SK-N-DZ (cell line): ENCODE data around the gene HLA-DPA1. TPM values are rescaled to one million over a fixed set of nuclear protein-coding genes. Genes with fewer than 3 reads are reported as not detected.
"Not testable (repeated sequence)": the region's sequence is repeated elsewhere in the genome, so short reads cannot be mapped to it uniquely, and the experiment has no call there.

ENCODE experiments used
- DNase-seq: peaks from one replicate; pipeline ENCODE4 v3.0.0-alpha.2; 2015; ENCODE audit warnings: low spot score
- polyA plus RNA-seq, 2 experiments: library from polyadenylated mRNA; depleted of rRNA; stranded (reverse); fragments of >200 nt; gene quantifications; 2 replicates each; pipeline ENCODE4 v1.2.3, GENCODE V29; 2014

Gene HLA-DPA1
- polyA plus RNA-seq (2014; cell fraction: cytosol; rRNA removed), result not detected in 2 replicates
- 0.06 TPM in 1 of 2 replicates, not detected in the other for polyA plus RNA-seq (2014; cell fraction: nucleus; rRNA removed)

DNA sequence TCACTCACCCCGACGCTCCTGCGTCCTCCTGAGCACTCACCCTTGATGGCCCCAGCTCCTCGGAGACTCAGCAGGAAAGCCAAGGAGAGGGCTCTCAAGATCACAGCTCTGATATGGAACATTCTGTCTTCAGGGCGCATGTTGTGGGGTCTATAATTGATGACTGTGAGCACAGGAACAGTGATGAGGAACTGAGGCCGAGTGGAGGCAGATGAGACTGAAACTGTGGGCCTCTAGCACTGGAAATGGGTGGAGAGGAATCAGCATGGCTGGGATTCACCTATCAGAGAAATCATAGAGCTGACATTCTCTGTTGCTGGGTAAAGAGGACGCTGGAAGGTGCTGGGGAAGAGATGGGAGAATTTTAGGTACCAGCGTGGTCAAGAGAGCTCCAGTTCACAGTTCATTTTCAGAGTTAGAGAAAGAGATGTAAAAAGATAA is at the start of gene HLA-DPA1:
TSS of gene HLA-DPA1 (minus strand) at position 219 of the 441 bp plus-strand sequence.
- DNase-seq, result no peak

DNA sequence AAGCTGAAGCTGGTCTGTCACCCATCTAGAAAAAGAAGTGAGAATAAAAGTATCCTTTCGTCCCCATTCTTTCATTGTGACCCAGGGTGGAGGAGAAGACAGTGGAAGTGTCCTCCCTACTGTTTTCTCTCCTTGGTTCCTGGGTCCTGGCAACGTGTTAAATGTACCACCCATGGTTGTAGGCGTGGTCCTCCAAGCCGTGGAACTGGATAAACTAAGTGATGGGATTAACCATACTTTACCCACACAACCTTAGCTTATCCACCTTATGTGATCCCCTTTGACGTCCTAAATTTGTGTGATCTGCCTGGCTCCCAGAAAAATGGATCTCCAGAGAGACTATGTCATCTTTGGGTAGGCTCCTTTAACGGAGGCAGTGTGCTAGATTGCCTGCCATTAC is 49.7 kb upstream of the HLA-DPA1 start:
- no peak for DNase-seq

DNA sequence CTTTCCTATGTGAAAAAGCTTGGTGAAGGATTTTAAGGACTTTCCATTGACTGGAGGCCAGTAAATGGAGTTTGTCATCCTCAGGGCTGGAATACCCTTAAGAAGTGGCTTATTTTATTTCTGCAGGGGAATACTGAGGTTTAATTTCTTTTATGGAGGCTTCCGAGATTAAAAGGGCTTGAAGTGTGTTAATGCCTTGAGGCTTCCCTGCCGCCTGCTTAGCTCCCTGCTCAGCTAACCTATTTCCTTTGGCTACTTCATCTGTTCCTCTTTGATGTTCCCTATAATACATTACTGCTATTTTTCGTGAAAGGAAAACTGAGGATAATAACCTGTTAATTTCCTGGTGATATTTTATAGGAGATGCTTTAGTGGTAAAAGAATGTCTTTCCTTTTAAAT is 46.6 kb upstream of the HLA-DPA1 start:
- DNase-seq, result no peak

DNA sequence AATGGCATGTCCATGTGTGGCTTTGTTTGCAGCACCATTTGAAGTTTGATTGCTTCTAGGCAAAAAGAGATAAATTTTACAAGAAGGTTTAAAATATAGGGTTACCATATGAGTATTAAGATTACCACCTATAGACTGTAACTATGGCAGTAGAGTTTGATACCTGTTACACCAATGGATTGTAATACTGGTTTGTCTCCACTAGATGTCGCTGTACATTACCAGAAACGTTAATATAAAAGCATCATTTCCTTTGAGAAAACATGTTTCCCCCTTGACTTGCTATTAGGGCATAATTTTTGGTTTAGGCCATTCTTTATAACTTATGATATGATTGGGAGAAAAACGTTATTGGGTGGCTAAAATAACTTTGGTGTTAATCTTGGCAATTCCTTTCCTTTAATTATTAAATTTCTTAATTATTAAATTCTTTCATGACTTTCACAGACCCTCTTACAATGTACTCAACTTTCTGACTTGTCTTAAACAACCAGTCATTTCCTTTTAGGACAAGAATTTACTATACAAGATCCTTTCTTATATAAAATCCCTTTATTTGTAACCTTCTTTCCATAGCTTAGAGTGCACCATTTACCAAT is 45.2 kb upstream of the HLA-DPA1 start:
- DNase-seq, result peak; percentile 55

DNA sequence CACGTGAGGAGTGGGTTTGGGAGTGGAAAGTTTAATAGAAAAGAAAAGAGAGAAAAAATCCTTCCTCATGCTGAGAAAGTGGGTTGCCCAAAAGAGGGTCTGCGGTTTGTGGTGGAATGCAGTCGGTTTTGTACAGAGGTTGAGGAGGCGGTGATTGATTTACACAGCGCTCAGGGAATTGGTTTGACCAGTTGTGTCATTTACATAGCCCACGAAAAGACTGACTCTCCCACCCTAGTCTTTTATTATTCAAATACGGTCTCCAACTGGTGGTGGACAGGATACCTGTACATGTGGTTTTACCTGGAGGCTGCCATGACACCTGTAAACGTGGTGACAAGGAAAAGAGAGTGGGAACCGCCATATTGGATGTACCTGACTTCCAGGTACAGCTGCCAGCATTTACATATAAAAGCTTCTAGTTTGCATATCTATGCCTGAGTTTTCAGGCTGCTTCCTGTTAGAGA is 44.4 kb upstream of the HLA-DPA1 start:
- no peak for DNase-seq

DNA sequence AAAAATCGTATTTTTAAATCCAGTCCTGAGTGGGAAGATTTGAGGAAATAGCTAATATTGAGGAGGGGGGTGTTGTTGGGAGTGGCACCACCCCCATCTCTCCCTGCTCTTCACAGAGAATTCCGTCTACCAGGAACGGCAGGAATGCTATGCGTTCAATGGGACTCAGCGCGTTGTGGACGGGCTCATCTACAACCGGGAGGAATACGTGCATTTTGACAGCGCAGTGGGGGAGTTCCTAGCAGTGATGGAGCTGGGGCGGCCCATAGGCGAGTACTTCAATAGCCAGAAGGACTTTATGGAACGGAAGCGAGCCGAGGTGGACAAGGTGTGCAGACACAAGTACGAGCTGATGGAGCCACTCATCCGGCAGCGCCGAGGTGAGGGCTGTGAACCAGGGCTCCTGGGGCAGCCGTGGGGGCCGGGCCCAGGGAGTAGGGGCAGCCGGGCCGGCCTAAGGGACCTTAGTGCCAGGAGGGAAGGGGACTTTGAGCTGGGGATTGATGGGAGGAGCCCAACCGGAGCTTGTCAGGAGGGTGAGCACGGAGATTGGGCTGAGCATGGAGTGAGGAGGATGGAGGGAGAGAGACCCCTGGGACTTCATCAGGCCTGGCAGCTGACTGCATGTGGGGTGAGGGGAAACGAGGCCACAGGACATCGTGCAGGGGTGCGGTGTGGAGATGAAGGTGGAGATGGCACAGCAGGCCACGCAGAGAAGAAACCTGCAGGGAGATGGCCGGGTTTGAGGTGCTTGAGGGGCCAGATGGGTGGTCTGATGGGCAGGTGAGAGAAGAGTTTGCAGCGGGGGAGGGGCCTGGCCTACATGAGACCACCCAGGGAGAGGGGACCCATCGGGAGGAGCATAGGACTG is 43.6 kb upstream of the HLA-DPA1 start:
- no peak for DNase-seq

DNA sequence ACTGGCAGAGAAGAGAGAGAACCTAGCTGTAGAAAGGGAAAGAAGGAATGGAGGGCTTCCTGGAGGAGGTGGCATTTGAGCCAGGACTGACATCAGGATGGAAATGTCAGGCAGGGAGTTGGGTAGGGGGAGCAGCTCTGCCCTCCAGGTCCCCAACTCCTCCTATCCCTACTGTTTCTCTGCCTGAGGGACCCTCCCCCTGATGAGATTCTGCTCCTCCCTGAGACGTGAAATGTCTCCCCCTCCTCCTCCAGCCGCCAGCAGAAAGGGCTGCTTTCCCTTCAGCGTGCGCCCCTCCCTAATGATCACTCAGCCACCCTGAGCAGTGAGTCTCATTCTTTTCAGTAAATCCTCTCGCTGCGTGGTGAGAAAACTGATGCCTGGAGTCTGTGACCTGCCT is 43.0 kb upstream of the HLA-DPA1 start:
- DNase-seq, result no peak

DNA sequence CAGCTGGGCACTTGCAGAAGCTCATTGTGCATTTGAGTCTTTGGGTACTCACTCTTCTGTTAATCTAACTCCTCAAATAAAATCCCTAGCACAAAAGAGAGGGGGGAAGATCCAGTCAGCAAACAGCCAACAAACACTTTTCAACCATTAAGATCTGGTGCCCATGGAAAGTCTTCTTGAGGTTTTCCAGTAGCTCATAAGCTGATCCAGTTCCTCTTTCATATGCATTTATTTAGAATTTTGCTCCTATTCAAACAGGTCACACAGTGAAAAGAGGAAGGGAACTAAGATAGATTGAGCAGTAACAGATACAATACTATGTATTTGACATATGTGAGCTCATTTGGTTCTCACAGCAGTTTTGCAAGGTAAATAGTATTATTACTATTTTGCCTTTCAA is 41.0 kb upstream of the HLA-DPA1 start:
- no peak for DNase-seq

DNA sequence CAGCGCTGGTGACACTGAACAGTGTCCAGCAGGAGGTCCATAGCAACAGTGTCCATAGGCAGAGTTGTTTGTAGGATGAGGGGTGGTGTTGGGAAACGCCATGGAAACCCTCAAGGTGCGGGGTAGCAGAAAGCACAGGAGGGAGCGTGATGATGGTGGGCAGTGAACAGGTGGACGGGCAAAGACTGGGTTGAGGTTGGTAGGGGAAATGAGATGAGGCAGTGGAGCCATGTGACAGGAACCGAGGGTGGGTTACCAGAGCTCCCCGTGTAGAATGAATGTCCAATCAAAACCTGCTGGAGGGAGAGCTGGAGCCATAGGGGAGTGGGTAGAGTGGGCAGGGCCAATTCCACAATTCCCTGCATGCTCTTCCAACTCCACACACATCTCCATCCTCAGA is 40.3 kb upstream of the HLA-DPA1 start:
- no peak for DNase-seq

DNA sequence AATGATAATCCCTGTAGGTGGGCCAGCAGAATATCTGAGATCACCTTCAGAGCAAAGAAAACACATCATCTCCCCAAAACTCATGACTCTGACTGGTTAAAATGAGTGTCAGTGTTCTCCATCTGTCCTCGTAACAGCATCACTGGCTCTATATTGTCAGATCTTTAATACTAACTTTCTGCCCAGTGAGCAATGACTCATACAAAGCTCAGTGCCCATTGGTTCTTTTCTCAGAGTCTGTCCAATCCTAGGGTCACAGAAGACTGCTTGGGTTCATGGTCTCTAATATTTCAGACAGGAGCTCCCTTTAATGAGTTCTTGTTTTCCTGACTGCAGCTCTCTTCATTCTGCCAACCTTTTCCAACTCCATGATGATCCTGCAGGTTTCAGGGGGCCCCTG is 38.7 kb upstream of the HLA-DPA1 start:
- DNase-seq, result peak; percentile 20

DNA sequence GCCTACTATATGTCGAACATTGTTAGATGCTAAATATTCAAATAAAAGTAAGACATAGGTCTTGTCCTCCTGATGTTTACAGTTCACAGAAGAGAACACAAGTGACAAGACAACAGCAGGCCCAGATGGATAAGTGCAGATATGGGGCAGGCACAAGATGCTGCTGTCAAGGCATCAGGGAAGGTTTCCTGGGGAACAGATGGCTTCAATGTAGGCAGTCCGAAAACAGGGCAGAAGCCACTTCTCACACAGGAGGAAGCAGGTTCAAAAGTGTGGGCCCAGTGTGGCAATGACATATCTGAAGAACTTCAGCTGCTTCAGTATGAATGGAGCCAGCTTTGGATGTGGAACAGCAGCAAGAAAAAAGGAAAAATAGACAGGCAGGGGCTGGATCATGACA is 34.9 kb upstream of the HLA-DPA1 start:
- no peak for DNase-seq

DNA sequence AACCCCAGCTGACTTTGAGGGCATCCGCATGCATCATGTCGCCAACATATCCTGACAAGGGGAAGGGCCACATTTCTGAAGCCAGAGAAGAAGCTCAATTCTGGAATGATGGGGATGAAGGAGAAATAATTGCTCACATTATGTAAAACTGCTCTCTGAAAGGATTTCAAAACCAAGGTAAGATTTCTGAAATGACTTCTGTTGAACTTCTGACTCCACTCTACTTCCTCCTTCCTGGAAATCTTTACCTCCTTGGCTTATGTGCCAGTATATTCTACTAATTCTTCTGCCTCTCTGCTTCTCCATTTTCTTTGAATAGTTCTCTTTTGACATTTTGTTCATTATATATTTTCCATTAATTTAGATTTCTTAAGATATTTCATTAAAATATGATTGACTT is 34.2 kb upstream of the HLA-DPA1 start:
- no peak for DNase-seq

DNA sequence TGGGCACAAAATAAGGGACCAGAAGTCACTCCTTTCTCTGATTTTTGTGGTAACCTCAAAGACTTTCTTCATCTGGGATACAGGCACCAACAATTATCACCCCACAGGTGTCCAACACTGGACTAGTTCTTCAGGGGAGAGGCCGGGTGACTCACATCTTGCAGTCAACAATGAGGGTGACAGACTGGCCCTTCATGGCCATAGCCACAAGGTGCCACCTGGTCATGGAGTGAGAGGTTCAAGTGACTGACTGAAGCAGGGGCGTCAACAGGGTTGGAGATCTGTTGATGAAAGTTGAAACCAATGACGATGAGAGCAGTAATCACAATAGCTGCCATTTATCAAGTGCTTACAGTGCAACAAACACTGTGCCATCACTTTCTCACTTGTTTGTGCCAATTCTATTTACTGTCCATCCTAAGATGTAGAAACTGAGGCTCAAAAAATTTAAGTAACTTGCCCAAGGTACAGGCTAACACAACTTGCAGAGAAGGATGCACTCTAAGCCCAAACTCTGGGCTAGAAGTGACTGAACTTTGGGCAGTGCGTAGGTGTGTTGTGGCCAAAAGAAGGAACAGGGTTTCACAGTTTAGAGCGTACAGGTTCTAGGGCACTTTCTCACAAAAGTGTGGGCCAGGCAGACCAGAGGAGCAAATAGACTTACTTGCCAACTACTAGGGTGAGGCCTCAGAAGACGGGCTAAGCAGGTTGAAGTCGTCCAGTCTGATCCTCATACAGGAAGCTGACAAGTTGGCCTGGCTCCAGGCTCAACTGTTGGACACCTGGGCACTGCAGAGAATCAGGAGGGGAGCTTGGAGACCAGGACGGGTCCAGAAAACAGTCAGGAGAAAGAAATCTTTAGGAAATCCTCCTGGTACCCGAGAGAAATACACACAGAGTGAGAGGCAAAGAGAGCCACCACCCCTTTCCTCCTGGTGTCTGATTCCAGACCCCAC is 32.7 kb upstream of the HLA-DPA1 start:
- no peak for DNase-seq

DNA sequence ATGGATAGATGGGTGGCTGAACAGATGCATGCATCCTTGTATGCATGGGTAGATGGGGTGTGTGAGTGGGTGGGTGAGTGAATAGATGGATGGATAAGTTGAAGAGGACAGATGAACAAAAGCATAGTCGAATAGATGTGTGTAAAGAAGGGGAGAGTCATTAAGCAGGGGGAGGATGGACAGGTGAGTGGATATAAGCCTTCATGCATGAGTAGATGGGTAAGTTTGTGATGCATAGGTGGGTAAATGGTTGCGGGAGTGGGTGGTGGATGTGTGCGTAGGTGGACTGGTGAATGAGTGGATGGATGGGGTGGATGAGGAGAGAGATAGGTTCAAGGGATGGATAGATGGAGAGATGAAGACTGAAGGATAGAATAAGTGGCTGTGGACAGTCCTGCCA is 31.9 kb upstream of the HLA-DPA1 start:
- no peak for DNase-seq

DNA sequence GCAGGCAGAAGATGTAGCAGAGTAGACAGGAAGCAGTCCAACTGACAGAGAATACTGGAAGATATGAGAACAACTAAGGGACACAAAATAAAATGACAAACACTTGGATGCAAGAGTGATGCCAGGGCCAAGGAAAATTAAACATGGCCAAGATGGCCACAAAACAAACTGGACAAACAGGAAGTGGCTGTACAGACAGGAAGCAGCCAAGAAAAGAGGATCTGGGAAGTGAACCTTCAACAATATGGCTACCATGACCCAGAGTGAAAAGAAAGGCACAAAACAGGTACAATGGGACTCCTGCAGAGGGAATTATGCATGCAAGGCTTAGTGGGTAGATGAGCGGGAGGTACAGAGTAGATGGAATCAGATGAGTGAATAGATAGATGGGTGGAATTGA is 31.4 kb upstream of the HLA-DPA1 start:
- no peak for DNase-seq

DNA sequence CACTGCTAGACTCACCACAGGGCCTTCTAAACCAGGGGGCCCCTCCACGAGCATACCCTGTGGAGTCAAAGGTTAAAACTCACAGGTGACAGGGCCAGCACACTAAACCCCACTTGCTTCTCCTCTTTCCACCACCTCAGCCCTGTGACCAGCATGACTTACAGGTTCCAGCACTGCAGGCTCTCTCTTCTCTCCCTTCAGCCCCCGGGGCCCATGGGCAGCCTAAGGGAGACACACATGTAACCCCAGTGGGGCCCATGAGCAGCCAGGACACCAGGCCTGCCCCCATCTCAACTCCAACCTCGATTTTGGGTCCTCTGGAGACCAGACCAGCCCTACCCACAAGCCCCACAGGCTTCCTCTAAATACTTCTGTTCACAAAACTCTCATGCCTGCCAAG is 30.3 kb upstream of the HLA-DPA1 start:
- DNase-seq, result no peak

DNA sequence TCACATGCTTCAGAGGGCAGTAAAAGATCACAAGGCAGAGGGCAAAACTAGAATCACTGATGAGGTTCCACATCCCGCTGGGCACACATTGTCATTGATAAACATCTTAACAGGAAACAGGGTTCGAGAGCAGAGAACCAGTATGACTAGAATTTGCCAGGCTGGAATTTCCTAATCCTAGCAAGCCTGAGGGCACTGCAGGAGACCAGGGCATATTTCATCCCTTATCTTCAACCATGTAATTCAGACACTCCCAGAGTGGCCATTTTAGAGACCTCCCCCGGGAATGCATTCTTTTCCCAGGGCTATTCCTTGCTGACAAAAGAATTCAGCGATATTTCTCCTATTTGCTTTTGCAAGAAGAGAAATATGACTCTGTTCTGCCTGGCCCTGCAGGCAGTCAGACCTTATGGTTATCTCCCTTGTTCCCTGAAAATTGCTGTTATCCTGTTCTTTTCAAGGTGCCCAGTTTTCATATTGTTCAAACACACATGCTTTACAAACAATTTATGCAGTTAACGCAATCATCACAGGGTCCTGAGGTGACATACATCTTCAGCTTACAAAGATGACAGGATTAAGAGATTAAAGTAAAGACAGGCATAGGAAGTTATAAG is 27.8 kb upstream of the HLA-DPA1 start:
- not testable (repeated sequence) for DNase-seq

DNA sequence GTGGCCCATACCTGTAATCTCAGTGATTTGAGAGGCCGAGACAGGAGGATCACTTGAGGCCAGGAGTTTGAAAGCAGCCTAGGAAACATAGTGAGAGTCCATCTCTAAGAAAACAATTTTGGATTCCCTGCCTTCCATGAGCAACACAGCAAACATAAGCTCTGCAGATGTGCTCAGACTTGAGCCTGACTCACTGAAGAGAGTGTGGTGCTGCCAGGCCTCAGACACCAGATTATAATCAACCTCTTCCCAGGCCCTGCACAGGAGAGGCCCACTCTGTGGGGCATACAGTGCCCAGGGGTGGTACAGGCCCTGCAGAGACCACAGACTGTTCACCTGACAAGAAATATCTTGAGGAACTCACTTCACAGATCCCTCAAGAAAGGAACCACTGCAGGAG is 22.2 kb upstream of the HLA-DPA1 start:
- DNase-seq, result no peak

DNA sequence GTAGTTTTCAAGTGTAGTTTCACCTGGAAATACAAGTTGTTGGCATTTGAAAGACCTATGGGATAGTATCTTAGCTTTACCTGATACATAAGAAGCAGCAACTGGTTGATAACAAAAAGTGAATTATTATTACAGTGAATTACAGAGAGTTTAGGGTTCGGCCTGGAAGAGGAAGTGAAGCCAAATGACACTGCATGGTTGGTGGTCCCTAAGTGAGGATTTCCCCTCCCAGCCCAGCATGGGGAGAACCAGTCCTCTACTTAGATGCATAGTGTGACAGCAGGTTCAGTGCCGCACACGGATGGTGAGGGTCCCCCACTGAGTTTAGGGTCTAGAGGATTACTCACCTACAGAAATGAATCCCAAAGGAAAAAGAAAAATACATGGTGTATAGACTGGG is 20.4 kb upstream of the HLA-DPA1 start:
- DNase-seq, result no peak

DNA sequence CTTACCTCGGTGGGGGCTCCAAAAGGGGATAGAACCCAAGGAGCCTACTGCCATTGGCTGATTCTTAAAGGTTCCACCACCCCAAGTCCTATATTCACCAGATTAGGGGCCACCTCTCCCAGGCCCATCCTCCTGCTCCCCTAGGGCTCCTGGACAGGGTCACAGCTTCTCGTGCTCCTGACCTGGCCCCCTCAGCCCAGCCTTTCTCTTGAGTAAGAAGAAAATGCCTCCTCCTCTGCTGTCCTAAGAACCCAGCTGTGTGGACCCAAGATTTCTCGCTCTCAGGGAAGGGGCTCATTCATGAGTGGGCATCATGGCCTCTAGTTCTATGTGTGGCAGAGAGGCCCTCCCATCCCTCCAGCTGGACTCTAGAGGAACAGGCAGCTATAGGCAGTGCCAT is 18.9 kb upstream of the HLA-DPA1 start:
- DNase-seq, result no peak

DNA sequence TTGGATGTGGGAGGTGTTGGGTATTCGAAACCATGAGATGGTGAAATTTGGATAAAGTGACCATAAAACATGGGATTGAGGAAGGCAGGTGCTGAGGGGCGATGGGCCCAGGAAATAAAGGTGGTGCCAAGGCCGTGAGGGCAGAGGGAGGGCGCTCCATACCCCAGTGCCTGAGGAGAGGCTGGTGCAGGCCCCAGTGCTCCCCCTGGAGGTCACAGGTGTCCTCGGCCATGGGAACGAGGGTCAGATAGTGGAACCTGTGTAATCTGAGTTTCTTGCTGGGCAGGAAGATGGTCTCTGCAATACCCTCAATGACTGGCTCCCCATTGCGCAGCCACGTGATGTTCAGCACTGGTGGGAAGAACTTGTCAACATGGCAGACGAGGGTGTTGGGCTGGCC is 18.5 kb upstream of the HLA-DPA1 start:
- DNase-seq, result no peak
